Stimulated activated CD4-positive, alpha-beta T cell treated with anti-CD3 and anti-CD28 coated beads, TNF-alpha, amount 100 ng/mL, for 48 hours (primary cell): ENCODE results near the gene TEAD1.

Source experiments
- DNase-seq, 3 donors: peaks; one replicate each; pipeline ENCODE4 v3.0.0-alpha.2; 2020; ENCODE audit warnings: low read depth in 3 of 3

TEAD1 gene

DNA sequence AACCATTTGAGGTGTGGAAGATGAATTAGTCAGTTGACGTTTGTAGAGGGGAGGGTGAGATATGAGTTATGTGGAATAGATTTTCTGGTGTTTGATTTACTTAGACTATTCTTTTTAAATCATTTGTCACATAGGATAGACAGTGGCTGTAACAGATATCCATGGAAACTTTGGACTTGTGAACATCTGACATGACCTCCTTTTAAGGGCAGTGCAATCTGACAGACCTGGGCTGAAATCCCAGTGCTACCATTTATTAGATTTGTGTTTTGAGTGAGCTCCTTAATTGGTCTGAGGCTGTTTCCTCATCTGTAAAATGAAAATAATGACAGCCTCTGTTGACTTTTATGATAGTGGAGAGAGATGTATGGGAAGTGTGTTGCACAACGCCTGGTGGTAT lies 159.9 kb downstream of the TEAD1 start:
- DNase-seq, result no peak

DNA sequence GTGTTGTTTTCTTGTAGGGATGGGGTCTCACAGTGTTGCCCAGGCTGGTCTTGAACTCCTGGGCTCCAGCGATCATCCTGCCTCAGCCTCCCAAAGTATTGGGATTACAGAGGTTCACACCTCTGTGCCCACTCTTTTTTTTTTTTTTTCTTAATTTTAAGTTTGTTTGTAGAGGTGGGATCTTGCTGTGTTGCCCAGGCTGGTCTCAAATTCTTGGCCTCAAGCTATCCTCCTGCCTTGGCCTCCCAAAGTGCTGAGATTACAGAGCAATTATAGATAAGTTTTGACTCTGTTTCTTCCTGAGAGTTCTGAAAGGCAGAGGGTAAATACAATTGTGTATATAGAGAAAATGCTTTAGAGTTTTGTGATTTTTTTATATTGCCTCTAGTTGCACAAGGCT lies 160.4 kb downstream of the TEAD1 start:
- no peak for DNase-seq

GRCh38 chr11:12835286-12835685 lies 161.1 kb downstream of the TEAD1 start:
- DNase-seq, result no peak

DNA sequence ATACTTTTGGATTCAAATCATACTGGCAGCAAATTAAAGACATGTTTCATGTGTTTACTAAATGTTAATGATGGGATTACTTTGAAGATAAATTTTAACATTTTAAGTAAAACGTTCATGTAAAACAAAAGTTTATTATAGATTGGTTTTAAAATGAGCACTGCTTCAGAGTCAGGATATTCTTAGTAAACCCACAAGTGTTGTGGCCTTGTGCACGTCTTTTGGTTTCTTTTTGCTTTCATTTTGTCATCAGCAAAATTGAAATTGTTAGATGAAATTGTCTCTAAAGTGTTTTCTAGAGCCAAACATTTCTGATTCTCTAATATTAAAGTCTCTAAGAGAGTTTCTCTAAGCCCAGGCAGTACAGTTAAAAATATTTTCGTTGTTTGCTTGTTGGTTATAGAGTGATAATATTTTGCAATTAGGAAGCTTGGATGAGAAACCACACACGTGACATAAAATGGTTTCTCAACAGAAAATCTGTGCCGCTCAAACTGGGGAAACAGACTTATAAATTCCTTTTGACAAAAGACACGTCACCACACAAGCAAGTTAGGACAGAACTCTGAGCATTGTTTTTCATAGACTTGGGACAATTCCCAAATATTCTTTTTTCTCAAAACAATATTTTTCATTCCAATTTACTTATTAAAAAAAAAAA lies 164.4 kb downstream of the TEAD1 start:
- DNase-seq, result no peak

DNA sequence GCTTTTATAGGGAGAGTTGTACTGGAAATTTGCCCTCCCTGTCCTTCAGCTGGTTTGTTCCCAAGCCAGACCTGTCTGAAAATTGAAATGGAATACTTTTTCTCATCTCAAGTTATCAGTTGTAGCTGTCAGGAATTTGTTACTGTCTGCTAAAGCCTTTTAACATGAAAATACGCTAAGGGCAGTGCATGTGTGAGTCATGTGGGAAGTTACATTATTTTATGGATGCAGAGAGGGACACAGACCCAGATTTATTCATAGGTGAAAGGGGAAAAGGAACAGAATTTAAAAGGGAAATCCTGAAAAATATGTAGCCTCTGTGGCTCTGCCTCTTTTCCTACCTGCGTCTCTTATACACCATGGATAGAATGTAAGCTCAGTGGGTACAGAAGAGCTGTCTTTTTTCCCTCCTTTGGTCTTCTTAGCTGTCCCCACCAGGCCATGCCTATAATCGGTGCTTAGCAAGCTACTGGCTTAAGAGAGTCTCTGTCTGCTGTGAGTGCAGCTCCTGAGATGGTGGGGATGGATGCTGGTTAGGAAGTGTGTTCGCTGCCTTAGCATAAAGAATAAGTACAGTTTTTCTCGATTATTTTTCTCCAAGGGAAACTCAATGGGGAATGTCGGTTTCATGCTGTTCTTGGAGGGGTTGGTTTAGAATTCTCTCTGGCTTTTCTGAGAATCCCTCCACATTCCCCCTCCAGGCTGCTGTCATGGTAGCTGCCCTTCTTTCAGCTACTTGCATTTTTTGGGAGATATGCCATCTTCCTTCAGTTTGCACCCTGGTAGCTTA lies 166.8 kb downstream of the TEAD1 start:
- no peak for DNase-seq

- no peak for DNase-seq
These were observed 167.9 kb downstream of the TEAD1 start for GRCh38 chr11:12841946-12842630.

GRCh38 chr11:12842933-12843636 lies 168.9 kb downstream of the TEAD1 start:
- DNase-seq, result no peak

DNA sequence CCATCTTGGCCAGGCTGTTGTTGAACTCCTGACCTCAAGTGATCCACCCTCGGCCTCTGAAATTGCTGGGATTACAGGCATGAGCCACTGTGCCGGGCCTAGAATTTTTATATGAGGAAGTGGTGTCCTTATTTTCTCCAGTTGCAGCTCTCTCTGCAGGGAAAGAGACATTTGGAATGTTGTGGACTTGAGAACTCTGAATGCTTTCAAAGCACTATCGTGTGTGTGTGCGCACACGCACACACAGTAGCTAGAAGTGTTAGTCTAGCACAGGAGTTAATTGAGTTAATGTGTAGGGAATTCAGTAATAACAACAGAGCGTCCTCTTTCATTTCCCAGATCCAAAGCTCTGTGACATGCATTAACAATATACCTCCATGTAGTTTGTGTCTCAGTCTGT lies 170.9 kb downstream of the TEAD1 start:
- DNase-seq, result no peak

DNA sequence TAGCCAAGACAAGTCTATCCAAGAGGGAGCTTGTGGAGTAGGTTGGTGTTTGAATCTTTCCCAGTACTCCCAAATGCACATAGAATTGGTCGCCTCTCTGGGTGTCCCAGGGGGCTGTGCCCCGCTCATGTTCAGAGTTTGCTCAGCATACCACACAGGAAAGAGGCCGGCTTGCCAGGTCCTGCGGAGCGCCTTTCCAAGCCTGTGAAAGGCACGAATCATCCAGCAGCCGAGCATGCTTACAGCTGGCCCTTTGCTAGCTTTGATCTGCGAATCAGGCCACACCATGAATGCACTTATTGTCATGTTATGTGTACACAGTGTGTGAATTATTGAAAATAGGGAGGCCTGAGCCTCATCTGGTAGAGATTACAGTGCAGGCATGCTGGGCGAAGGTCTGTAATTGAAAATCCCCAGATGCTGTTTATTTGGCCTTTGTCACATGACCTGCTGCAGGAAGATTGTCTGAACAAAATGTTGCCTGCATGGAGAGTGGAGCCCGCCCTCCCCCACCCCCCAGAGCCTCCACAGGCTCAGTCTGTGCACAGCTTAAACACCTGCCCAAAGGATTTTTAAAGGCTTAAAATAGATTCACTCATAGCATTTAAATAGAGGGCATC lies 171.6 kb downstream of the TEAD1 start:
- no peak for DNase-seq

DNA sequence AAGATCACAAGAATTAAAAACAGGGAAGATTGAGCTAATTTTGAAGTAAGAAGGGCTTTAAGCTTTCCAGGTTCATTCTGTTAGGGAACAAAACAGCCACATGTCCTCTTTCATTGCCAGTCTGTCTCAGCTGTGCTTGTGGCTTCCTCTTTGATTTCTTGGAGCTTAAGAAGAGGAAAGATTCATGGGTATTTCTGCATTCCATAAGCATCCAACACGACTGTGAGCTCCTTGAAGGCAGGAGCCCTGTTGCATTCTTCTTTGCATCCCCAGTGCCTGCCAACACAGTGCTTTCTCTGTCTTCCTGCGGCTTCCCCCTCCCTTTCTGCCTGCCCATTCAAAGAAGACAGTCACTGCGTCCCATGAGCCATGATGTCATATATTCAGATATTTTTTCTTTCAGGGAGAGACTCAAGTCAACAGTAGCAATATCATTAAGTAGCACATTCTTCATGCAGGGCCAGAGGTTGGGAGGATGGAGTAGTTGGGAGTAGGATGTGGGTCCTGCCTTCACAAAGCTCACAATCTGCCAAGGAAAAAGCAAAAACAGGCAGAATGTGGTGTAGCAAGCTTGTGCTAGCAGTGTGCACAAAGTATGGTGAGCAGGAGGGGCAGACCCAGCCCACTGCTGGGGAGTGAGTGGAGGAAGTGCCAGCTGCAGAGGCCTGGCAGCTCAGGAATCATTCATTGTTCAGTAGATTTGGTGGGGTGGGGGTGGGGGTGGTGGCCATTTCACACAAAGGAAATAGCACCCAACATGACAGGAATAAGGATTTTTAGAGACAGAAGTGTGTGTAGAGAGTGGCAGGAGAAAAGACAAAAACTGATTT lies 172.8 kb downstream of the TEAD1 start:
- no peak for DNase-seq

DNA sequence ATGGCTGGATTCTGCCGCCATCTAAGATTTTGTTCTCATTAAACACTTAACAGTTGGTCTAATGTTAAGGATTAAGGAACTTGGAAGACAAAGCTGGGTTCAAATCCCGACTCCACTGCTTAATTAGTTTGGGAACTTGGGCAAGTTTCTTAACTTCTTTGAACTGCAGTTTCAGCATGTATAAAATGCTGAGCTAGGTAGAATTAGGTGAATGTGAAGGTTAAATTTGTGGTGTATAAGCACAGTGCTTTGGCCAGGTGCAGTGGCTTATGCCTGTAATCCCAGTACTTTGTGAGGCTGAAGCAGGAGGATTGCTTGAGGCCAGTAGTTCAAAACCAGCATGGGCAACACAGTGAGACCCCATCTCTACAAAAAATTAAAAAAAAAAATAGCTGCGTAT lies 174.2 kb downstream of the TEAD1 start:
- DNase-seq, result no peak

- no peak for DNase-seq
These were observed 179.1 kb downstream of the TEAD1 start for GRCh38 chr11:12853325-12853651.

DNA sequence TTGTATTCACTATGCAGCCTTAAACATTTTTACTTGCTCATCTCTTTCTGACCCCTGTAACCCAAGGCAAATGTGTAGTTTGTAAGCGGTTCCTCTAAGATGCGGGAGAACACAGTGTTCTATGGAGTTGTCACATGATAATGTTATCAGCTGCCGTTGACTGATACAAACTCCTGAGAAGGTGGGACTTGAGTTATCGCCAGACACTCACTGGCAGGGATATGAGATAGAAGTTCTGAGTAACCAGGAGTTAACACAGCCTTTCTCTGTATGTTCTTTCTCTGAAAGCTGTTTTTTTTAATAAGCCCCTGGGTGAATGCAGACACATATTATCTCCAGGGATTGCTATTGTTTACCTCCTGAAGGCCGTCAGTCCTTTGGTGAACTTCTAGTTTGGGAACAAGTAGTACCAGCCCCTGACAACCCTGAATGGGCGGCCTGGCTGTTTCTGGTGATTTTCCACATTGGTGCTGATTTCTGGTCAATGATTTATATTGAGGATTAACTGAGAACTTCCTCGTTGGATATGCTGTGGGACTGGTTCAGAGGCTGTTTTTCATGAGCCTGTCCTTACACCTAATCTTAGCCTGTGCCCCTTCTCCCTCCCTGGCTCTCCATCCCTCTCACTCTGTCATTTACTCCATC lies 179.6 kb downstream of the TEAD1 start:
- DNase-seq, result no peak

DNA sequence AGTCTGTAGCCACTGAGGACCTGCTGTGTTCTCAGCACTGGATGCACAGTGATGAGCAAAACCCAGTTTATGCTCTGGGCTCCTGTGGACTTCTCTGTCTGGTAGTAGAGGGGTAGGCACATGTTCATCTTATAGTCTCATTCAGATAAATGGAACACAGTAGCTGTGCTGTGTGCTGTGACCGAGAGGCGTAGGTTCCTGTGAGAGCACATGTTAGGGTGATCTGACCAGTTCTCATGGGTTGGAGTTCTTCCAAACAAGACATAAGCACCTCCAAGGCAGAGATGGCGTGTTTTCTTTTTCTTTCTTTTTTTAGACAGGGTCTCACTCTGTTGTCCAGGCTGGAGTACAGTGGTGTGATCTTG lies 180.1 kb downstream of the TEAD1 start:
- DNase-seq, result no peak

DNA sequence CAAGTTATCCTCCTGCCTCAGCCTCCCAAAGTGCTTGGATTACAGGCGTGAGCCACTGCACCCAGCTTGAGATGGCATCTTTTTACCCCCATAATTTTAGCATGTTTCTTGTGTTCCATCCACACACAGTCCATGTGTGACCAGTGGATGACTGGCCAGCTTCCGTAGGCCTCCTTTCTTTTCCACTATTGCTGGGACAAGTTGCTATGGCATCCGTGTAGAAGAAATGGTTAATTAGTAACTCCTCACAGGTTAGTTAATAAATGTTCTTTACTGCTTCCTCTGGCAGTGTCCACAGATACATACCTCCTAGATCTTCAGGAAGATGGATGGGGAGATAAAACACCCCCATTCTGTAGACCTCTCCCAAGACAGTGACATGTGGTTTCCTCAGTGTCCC lies 180.6 kb downstream of the TEAD1 start:
- DNase-seq, result no peak

- no peak for DNase-seq
These were observed 182.1 kb downstream of the TEAD1 start for GRCh38 chr11:12856338-12856737.

DNA sequence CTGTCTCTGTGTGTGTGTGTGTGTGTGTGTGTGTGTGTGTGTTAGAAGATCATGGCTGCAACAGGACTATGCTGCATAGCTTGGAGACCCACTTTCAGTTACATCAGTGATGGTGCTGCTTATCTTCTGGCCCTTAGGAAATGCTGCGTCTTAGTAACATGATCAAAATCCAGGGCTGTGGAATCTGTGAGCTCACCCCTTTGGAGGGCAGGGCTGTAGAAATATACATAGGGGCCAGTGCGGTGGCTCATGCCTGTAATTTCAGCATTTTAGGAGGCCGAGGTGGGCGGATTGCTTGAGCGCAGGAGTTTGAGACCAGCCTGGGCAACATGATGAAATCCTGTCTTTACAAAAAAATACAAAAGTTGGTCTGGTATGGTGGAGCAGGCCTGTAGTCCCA lies 183.4 kb downstream of the TEAD1 start:
- DNase-seq, result no peak

GRCh38 chr11:12859872-12860657 lies 185.8 kb downstream of the TEAD1 start:
- DNase-seq, result no peak

- no peak for DNase-seq
These were observed 186.6 kb downstream of the TEAD1 start for GRCh38 chr11:12860827-12861226.
